ENCODE measurements around the gene GPR42.

The GPR42 gene

GRCh38 chr19:35404879-35405622, 34.2 kb downstream of the GPR42 start:
- H4K20me1 ChIP-seq (ENCODE audit: insufficient read depth): no peaks in the 10 kb centered on the region
- no peak overlapping the region for H3K4me3 ChIP-seq (IDR thresholded peaks at IDR 0.05; ENCODE audit: insufficient read depth, low read depth, low read length)
- no peak overlapping the region for H3K9ac ChIP-seq
- H3K4me2 ChIP-seq: no peak overlapping the region
- no peaks in the 10 kb centered on the region for H3K36me3 ChIP-seq (ENCODE audit: insufficient read depth)
- no peak overlapping the region for H3K27ac ChIP-seq
- no peak for TF ChIP-seq CTCF (conservative IDR thresholded peaks at IDR 0.05; ENCODE audit: low read depth, low read length)
- H3K4me1 ChIP-seq (ENCODE audit: low read depth, poor library complexity, severe bottlenecking): no peaks in the 10 kb centered on the region
- H3K27me3 ChIP-seq (ENCODE audit: insufficient read depth, low read depth): peaks cover 36% of the 10 kb centered on the region; the same call in 1 of the 2 replicates
- no peaks in the 10 kb centered on the region for H3K79me2 ChIP-seq (ENCODE audit: insufficient read depth, low read depth)
- H2AFZ ChIP-seq (ENCODE audit: low read depth): no peak overlapping the region

GRCh38 chr19:35407619-35408018, 36.8 kb downstream of the GPR42 start:
- Histone ChIP-seq H3K36me3 (ENCODE audit: insufficient read depth) (no peaks in the 10 kb centered on the region), H4K20me1 (ENCODE audit: insufficient read depth) (no peaks in the 10 kb centered on the region), H3K4me3 (IDR thresholded peaks at IDR 0.05; ENCODE audit: insufficient read depth, low read depth, low read length) (no peak overlapping the region), H3K27ac (no peak overlapping the region), H3K4me2 (no peak overlapping the region), H3K79me2 (ENCODE audit: insufficient read depth, low read depth) (no peaks in the 10 kb centered on the region), H2AFZ (ENCODE audit: low read depth) (no peak overlapping the region), H3K27me3 (ENCODE audit: insufficient read depth, low read depth) (peaks cover 26% of the 10 kb centered on the region; the same call in 1 of the 2 replicates), H3K9ac (no peak overlapping the region), H3K4me1 (ENCODE audit: low read depth, poor library complexity, severe bottlenecking) (no peaks in the 10 kb centered on the region)
- no peak for TF ChIP-seq CTCF (conservative IDR thresholded peaks at IDR 0.05; ENCODE audit: low read depth, low read length)

GRCh38 chr19:35408284-35409171, 37.7 kb downstream of the GPR42 start:
- no peak overlapping the region for H3K4me2 ChIP-seq

GRCh38 chr19:35409191-35409590, 38.3 kb downstream of the GPR42 start:
- Histone ChIP-seq H3K79me2 (ENCODE audit: insufficient read depth, low read depth) (no peaks in the 10 kb centered on the region), H3K4me1 (ENCODE audit: low read depth, poor library complexity, severe bottlenecking) (no peaks in the 10 kb centered on the region), H3K9ac (no peak overlapping the region), H4K20me1 (ENCODE audit: insufficient read depth) (no peaks in the 10 kb centered on the region), H2AFZ (ENCODE audit: low read depth) (no peak overlapping the region), H3K4me2 (no peak overlapping the region), H3K27me3 (ENCODE audit: insufficient read depth, low read depth) (peaks cover 26% of the 10 kb centered on the region; the same call in 1 of the 2 replicates), H3K36me3 (ENCODE audit: insufficient read depth) (no peaks in the 10 kb centered on the region), H3K4me3 (IDR thresholded peaks at IDR 0.05; ENCODE audit: insufficient read depth, low read depth, low read length) (no peak overlapping the region), H3K27ac (no peak overlapping the region)
- TF ChIP-seq CTCF (conservative IDR thresholded peaks at IDR 0.05; ENCODE audit: low read depth, low read length): no peak

More at GRCh38 chr19:35408284-35409171, 37.7 kb downstream of the GPR42 start:
- Histone ChIP-seq H3K36me3 (ENCODE audit: insufficient read depth) (no peaks in the 10 kb centered on the region), H3K27me3 (ENCODE audit: insufficient read depth, low read depth) (peaks cover 26% of the 10 kb centered on the region; the same call in 1 of the 2 replicates), H3K4me1 (ENCODE audit: low read depth, poor library complexity, severe bottlenecking) (no peaks in the 10 kb centered on the region), H3K9ac (no peak overlapping the region), H2AFZ (ENCODE audit: low read depth) (no peak overlapping the region), H3K4me3 (IDR thresholded peaks at IDR 0.05; ENCODE audit: insufficient read depth, low read depth, low read length) (no peak overlapping the region), H4K20me1 (ENCODE audit: insufficient read depth) (no peaks in the 10 kb centered on the region), H3K79me2 (ENCODE audit: insufficient read depth, low read depth) (no peaks in the 10 kb centered on the region), H3K27ac (no peak overlapping the region)
- TF ChIP-seq CTCF (conservative IDR thresholded peaks at IDR 0.05; ENCODE audit: low read depth, low read length): no peak

All from KMS-11 (cell line).